ENCODE data around the gene BGLAP. TPM values are rescaled to one million over a fixed set of nuclear protein-coding genes. Genes with fewer than 3 reads are reported as not detected.

Gene BGLAP
- total and polyA plus RNA-seq, 2 of the 13 experiments (the other 11 are each of a cell fraction or from before 2014, with no cell fraction given): 0.62 to 1.6 TPM

GRCh38 chr1:156236164-156236563 lies 5.8 kb upstream of the BGLAP start:
- TF ChIP-seq RFXAP (CRISPR knock-in tag; IDR thresholded peaks at IDR 0.05; ENCODE audit: borderline replicate concordance) (no peak), AGO2 (optimal IDR thresholded peaks at IDR 0.05; ENCODE audit: low read depth, low read length) (peak; percentile 69)
- in situ Hi-C loops (cut with HindIII; ENCODE audit: extremely low pct_ligation_motif_present, low pct_unique_long_range_greater_than_20kb): no loop called here
- intact Hi-C loops (cut with micrococcal nuclease; ENCODE audit: unreplicated experiment): no loop called here
- ChIA-PET CTCF (ENCODE audit: low intra/inter-chr PET ratio, low total read pairs) (no interaction called here), POLR2A (interaction anchor here (1.0 kb wide), 1 partner anchor 11 kb away, joined by 3 read pairs; no protein-coding TSS in a partner anchor)
- H3K4me1 ChIP-seq (ENCODE audit: insufficient read depth, low read length): no peaks in the 10 kb centered on the region
- ATAC-seq: no peak
- H3K4me3 ChIP-seq (replicated peaks in 1 of 3; ENCODE audit: insufficient read depth in 1 of 3, low read depth in 2 of 3, low read length in 3 of 3): no peak overlapping the region
- WGBS (ENCODE audit: low lambda C conversion rate): 96% methylated on average over 4 of the region's 12 CpGs
- no peak for FAIRE-seq
- no peak overlapping the region for H2AFZ ChIP-seq (ENCODE audit: low read length)
- H3K79me2 ChIP-seq (ENCODE audit: insufficient read depth, low read length): no peaks in the 10 kb centered on the region
- no peak for DNase-seq (ENCODE audit: low spot score)
- H3K4me2 ChIP-seq (ENCODE audit: low read depth, low read length): no peak overlapping the region
- H4K20me1 ChIP-seq (ENCODE audit: insufficient read depth, low read length): no peaks in the 10 kb centered on the region
- H3K27ac ChIP-seq (ENCODE audit: extremely low read length, insufficient read depth, low read length): no peak overlapping the region
- BruUV-seq (replicated peaks): no TSS peak
- H3K27me3 ChIP-seq (ENCODE audit: control insufficient read depth in 1 of 2, insufficient read depth in 2 of 2, low read length in 2 of 2): no peaks in the 10 kb centered on the region
- peaks cover 21 to 53% of the 10 kb centered on the region in 2 experiments for H3K36me3 ChIP-seq (replicated peaks in 1 of 2; ENCODE audit: control insufficient read depth in 1 of 2, insufficient read depth in 2 of 2, low read length in 2 of 2)
- no peaks in the 10 kb centered on the region for H3K9me3 ChIP-seq (ENCODE audit: low read length)
- H3K9ac ChIP-seq (ENCODE audit: insufficient read depth, low read depth, low read length): no peak overlapping the region

- 96% methylated on average over 5 of the region's 5 CpGs for WGBS (ENCODE audit: low lambda C conversion rate)
- Histone ChIP-seq H3K4me1 (ENCODE audit: insufficient read depth, low read length) (no peaks in the 10 kb centered on the region), H3K9me3 (ENCODE audit: low read length) (no peaks in the 10 kb centered on the region), H3K27ac (ENCODE audit: extremely low read length, insufficient read depth, low read length) (no peak overlapping the region), H3K79me2 (ENCODE audit: insufficient read depth, low read length) (no peaks in the 10 kb centered on the region), H2AFZ (ENCODE audit: low read length) (no peak overlapping the region), H3K4me3 (replicated peaks in 1 of 3; ENCODE audit: insufficient read depth in 1 of 3, low read depth in 2 of 3, low read length in 3 of 3) (no peak overlapping the region), H4K20me1 (ENCODE audit: insufficient read depth, low read length) (no peaks in the 10 kb centered on the region), H3K36me3 (replicated peaks in 1 of 2; ENCODE audit: control insufficient read depth in 1 of 2, insufficient read depth in 2 of 2, low read length in 2 of 2) (peaks cover 19 to 49% of the 10 kb centered on the region in 2 experiments), H3K4me2 (ENCODE audit: low read depth, low read length) (no peak overlapping the region), H3K9ac (ENCODE audit: insufficient read depth, low read depth, low read length) (no peak overlapping the region), H3K27me3 (ENCODE audit: control insufficient read depth in 1 of 2, insufficient read depth in 2 of 2, low read length in 2 of 2) (no peaks in the 10 kb centered on the region)
- FAIRE-seq (no peak), DNase-seq (ENCODE audit: low spot score) (no peak), ATAC-seq (no peak)
- intact Hi-C loops (cut with micrococcal nuclease; ENCODE audit: unreplicated experiment) (no loop called here), in situ Hi-C loops (cut with HindIII; ENCODE audit: extremely low pct_ligation_motif_present, low pct_unique_long_range_greater_than_20kb) (no loop called here)
- TF ChIP-seq HNRNPUL1 (IDR thresholded peaks at IDR 0.05; ENCODE audit: low read depth, low read length): no peak
- TF ChIP-seq SOX6 (IDR thresholded peaks at IDR 0.05): no peak
- no peak for TF ChIP-seq SOX6 (CRISPR knock-in tag; IDR thresholded peaks at IDR 0.05)
- no peak for TF ChIP-seq MXD3 (CRISPR knock-in tag; IDR thresholded peaks at IDR 0.05)
- no peak for TF ChIP-seq MYC (CRISPR knock-in tag; IDR thresholded peaks at IDR 0.05; ENCODE audit: borderline replicate concordance)
- POLR2A ChIA-PET: interaction anchor here (1.2 kb wide), 1 partner anchor 26 kb away, joined by 4 read pairs; the partner anchor contains the start of gene PMF1
- no TSS peak for BruUV-seq (replicated peaks)
- CTCF ChIA-PET (ENCODE audit: low intra/inter-chr PET ratio, low total read pairs): no interaction called here
Measured at GRCh38 chr1:156238248-156238647, 3.7 kb upstream of the BGLAP start.

Measured in HepG2 (cell line).